Fibroblast of skin of back (primary cell): ENCODE data around the gene ZFP36L1.

Experiments
- DNase-seq: peaks from one replicate; pipeline ENCODE4 v3.0.0-alpha.2; 2013

The ZFP36L1 gene

GRCh38 chr14:68738559-68738958 is 54.3 kb downstream of the ZFP36L1 start:
- DNase-seq, result no peak
